Epithelial cell of umbilical artery (primary cell): Measurements from ENCODE around the gene GPR173. TPM values are rescaled to one million over a fixed set of nuclear protein-coding genes. Genes with fewer than 3 reads are reported as not detected.

Experiments used
- total RNA-seq: library from RNA; depleted of rRNA; stranded (reverse); fragments of >200 nt; gene quantifications from 2 replicates; pipeline ENCODE4 v1.2.3, GENCODE V29; 2014

GPR173 gene, protein sequence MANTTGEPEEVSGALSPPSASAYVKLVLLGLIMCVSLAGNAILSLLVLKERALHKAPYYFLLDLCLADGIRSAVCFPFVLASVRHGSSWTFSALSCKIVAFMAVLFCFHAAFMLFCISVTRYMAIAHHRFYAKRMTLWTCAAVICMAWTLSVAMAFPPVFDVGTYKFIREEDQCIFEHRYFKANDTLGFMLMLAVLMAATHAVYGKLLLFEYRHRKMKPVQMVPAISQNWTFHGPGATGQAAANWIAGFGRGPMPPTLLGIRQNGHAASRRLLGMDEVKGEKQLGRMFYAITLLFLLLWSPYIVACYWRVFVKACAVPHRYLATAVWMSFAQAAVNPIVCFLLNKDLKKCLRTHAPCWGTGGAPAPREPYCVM
- total RNA-seq, result 1.6 and 2.9 TPM in 2 replicates

DNA sequence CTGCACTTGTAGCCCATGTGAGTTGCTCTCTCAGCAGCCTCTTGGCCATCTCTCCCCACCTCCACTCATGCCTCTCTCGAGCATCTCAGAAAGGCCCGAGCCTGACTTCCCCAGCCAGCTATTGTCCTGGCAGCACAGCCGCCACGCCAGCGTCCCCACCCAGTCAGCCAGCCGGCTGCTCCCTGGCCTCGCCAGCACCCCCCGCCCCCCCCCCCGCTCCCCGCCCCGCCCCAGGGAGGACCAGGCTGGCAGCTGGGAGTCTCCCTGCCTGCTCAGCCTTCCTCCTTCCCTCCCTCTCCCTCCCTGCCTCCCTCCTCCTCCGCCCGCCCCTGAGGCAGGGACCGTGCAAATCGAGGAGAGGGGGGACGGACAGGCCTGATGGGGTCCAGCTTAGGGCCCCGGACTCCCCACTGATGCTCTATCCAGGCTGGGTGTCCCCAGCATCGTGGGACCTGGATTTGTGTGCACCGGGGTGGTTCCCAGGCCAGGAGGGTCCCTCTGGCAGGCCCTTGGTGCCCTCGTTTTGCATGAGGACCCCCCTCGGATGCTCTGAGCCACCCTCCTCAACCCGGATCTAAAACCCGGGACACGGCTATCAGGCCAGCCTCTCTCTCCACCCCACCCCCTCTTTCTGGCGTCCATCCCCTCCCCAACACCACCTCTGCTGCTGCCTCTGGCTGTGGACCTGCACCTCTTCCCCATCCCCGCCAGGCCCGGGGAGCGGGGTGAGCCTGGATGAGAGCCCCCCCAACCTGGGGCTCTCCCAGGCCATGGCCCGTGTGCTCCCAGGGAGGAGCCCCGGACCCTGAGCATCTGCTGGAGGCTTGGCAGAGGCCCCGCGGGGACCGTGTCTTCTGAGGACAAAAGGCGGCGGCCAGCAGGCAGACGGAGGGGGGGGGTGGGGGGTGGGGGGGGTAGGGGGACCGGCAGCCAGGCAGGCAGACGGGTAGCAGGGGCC is at the start of gene GPR173:
Gene GPR173 (plus strand): TSS at position 621 of the 958 bp plus-strand sequence. CDS start 27,833 bp downstream, outside the sequence.

DNA sequence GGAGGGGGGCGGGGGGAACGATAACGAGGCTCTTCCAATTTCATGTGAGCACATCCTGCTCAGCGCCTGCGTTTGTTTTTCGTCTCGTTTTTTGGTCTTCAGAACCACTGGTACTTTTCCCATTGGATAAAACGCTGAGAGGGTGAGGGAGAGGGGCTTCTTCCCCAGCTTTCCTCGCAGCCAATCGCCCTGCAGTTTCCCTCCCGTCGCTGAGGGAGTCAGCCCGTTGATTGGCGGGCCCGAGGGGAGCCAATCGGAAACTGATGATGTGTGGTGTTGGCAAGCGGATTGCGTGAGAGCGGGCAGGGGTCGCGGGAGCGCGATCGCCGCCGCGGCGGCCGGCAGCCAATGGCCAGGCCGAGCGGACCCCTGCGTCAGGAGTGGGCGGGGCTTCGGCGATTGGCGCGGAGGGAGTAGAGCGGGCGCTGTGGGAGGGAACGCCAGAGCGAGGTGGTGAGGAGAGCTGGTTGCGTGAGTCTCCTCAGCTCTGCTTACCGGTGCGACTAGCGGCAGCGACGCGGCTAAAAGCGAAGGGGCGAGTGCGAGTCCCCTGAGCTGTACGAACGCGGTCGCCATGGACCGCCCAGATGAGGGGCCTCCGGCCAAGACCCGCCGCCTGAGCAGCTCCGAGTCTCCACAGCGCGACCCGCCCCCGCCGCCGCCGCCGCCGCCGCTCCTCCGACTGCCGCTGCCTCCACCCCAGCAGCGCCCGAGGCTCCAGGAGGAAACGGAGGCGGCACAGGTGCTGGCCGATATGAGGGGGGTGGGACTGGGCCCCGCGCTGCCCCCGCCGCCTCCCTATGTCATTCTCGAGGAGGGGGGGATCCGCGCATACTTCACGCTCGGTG is 33.6 kb downstream of the GPR173 start, which contains the start of gene TSPYL2:
Gene TSPYL2 (plus strand): TSS at position 443 of the 848 bp plus-strand sequence. CDS start 132 bp downstream, at position 575.

DNA sequence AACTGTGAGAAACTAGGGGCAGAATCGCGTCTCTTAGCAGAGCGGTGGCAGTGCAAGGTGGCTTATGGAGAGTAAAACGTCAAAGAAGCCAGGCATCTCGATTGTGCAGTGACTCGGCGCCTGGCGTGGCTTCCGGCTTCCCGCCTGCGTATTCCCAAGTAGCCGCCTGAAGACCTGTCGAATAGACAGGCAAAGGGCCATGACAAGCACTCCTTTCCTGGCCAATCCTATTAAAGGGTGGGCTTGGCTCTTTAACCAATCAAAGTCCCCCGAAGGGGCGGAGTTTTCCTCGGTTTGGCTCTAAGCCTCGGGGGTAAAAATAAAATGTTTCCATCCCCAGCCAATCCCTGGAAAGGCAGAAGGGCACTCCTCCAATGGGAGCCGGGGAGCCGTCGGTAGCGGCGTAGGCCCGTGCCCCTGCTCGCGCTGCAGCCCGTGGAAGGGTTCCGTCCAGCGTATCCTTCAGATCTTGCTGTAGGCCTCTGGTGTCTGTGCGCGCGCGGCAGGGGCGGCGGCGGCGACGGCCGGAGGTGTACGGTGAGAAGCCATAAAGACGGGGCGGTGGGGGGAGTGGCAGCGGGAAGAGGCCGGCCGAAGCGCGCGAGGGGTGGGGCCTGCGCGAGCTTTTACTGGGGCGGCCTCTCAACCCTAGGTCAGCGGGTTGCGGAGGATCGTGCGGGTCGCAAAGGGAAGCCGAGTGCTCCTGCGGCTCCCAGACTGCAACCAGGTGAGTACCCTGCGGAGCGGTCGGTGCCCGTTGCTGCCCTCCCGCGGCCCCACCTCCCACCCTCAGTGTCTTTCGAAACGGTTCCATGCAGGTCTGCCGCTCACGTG is 45.4 kb downstream of the GPR173 start, which contains the start of gene KANTR:
Gene KANTR (plus strand): TSS at position 395 of the 834 bp plus-strand sequence. CDS start 30,131 bp downstream, outside the sequence.

Other genes with a start within 250 kb of the GPR173 start
- not detected in 2 replicates for gene XAGE5, start 237.5 kb upstream of the GPR173 start, total RNA-seq
- gene XAGE3, start 180.7 kb upstream of the GPR173 start, total RNA-seq, result not detected in 2 replicates
- 6.5 and 10.4 TPM in 2 replicates for gene FAM156B, start 151.5 kb upstream of the GPR173 start, total RNA-seq
- 5.5 and 14.7 TPM in 2 replicates for gene FAM156A, start 90.3 kb upstream of the GPR173 start, total RNA-seq
- gene TSPYL2, start 33.6 kb downstream of the GPR173 start, total RNA-seq, result 6.2 and 7.9 TPM in 2 replicates
- gene KANTR, start 45.4 kb downstream of the GPR173 start, total RNA-seq, result 2.6 and 5.6 TPM in 2 replicates
- 101 and 118 TPM in 2 replicates for gene KDM5C, start 176.4 kb downstream of the GPR173 start, total RNA-seq
- gene IQSEC2, start 232.8 kb downstream of the GPR173 start, total RNA-seq, result 2.6 and 2.9 TPM in 2 replicates